ENCODE results near the gene OSGEP. TPM values are rescaled to one million over a fixed set of nuclear protein-coding genes. Genes with fewer than 3 reads are reported as not detected.

The OSGEP gene
- 52.9 TPM for total RNA-seq

DNA sequence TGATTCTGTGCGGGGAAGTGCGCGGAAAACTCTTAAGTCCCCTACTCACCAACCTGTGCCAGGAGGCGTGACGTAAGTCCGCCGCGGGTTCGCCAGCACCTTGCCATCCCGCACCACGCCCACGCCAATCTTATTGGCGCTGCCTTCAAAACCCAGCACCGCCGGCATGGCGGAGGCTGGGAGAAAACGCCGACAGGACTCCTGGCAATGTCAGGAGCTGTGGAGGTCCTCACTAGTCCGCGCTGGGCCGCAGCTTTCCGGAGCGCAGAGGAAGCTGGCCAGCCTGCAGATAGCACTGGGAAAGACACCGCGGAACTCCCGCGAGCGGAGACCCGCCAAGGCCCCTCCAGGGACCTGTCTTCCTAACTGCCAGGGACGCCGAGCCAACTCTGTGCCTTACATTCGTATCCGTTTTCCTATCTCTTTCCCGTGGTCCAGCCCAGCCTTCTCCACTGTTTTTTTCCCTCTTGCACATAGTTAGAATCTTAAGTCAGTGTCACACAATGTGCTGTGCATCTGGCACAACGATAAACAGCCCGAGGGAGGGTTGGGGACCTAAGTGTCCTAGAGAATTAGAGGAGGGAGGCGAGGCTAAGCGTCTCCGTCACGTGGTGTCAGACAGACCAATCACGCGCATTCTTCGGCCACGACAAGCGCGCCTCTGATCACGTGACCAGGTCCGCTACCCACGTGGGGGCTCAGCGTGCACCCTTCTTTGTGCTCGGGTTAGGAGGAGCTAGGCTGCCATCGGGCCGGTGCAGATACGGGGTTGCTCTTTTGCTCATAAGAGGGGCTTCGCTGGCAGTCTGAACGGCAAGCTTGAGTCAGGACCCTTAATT lies at the start of gene OSGEP, which contains the start of gene APEX1:
TSS of gene OSGEP (minus strand) at position 297 of the 839 bp plus-strand sequence. CDS start at position 168, 129 bp downstream.
TSS of gene APEX1 (plus strand) at position 711 of the 839 bp plus-strand sequence. CDS start 420 bp downstream, outside the sequence.

DNA sequence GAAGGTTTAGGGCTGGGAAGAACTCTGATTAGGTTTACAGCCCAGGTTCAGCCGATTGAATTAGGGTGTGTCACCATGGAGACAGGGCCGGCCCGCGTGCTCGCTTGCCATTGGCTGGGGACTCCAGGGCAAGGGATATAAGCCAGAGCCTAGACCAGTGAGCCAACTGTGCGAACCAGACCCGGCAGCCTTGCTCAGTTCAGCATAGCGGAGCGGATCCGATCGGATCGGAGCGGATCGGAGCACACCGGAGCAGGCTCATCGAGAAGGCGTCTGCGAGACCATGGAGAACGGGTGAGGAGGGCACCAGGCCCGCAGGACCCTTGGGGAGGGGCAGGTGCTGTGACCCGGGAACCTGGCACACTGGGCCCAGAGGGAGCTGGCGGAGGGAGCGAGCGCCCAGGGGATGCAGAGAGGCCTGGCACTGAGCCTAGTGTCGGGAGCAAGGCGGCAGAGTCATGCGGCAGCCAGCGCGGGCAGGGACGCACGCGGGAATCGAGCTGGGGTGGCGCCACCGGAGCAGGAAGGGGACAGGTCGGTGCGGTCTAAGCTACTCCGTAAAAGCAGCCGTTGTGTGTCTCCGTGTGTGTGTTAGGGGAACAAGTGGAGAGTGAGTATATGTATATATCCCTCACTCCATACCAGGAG lies 14.8 kb upstream of the OSGEP start, which contains the start of gene PNP:
TSS of gene PNP (plus strand) at position 165 of the 648 bp plus-strand sequence. CDS start at position 284, 119 bp downstream.

DNA sequence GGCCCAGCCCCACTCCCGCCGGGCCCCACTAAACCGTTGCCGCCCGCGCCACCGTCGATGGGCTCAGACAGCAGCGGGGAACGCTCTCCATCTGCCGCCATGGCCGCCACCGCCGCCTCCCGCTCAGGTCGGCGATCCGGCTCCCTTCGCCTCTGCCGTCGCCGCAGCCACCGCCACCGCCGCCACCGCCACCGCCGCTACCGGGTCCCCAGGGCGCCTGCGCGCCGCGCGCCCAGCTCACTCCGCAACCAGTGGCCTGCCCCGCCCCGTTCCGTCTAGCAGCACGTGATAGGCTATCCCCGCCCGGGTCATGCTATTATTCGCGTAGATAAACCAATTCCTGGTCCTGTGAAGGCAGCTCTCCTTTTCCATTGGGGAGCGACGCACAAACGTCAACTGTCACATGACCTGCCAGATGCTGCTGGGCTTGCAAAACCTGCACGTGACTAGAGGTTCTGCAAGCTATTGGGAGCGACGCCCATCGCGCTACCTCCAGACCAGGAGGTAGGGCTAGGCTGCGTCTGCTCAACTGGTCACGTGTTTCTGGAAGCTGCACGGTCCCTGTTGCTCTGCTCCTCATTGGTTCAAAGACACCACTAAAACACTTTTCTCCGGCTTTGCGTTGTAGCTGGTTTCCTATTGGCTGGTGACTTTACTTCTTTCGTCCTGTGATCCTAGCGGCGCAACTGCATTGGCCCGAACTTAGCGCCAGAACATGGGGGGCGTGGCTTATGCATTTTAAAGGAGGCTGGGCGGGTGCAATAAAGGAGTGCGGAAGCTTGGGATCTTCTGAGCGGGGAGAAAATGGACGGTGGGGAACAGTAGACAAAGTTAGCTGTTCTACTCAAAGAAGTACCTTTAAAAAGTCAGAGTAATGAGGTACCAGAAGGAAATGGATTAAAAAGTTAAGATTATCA lies 6.9 kb upstream of the OSGEP start, which contains the start of gene PIP4P1:
TSS of gene PIP4P1 (minus strand) at position 210 of the 917 bp plus-strand sequence. CDS start at position 101, 109 bp downstream.

DNA sequence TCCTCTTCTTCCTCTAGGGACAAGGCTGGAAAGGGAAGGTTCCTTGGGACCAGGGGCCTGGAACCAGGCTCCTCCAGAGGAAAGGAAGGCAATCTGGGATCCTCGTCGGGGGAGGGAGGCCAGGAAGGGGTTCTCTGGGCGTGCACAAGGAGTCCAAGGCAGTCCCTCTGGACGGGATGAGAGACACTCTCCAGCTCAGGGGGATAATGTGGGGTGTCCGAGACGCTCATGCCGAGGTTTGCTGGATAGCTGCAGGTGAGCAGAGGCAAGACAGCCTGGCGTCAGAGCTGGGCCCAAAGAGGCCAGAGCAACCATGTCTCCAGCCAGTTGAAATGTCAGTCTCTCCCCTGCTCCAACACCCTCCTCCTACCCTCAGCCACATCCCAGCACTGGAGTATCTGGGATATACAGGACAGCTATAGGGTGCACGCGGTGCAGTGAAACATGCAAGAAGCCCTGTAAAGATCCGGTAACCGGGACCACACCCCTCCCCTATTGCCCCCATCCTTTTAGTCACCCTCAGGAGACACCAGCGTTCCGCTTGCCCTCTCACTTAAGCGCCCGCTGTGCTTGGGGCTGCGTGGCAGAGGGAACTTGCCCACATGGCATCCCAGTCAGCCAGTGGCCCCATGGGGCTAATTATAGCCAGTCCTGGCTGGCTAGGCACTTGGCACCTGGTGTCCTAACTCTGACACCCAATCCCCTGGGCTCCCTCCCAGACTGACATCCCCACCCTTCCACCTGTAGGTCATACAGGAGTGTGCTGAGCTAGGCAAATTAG lies 18.8 kb downstream of the OSGEP start, which contains the start of gene KLHL33:
TSS of gene KLHL33 (minus strand) at position 585 of the 781 bp plus-strand sequence. CDS start at position 230, 355 bp downstream.

DNA sequence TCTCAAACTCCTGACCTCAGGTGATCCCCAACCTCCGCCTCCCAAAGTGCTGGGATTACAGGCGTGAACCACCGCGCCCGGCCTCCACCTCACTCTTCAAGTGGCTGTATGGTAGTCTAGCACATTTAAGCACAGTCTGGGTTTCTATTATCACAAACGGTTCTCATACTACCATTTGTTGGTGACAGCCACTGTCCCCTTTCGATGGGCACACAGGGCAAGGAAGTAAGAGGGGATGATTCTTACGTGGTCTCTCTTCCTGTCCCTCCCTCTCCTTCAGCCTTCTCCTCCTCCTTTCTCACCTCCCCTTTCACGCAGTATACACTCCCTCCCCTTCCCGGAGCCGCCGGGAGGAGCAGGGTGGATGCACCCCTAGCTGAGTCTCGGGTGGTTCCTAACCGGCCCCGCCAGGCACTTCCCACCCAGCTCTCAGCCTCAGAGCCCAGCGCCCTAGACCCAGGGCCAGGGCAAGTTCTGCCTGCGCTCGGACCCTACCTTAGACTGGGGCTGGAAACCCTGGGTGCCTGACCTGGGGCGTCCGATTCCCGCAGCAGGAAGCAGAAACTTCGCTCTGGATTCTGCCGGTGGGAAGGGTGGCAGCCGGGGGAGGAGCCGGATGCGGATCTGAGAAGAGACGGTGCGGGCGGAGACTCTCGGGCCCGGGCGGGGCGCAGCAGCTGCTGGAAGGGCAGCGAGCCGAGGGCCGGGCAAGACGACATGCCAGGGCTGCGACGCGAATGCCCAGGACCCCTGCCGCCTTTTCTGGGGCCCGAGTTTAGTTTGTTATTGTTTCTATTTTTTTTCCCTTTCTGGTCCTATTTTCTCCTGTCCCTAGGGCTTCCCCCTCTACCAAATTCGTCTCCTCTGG lies 41.5 kb downstream of the OSGEP start, which contains the start of gene TEP1:
TSS of gene TEP1 (minus strand) at position 626 of the 868 bp plus-strand sequence. CDS start 5,062 bp downstream, outside the sequence.

Other genes with a start within 250 kb of the OSGEP start
- not detected for gene OR11H6, start 231.1 kb downstream of the OSGEP start, total RNA-seq
- gene OR11H7, start 225.8 kb downstream of the OSGEP start, total RNA-seq, result not detected
- not detected for gene OR11H4, start 215.5 kb downstream of the OSGEP start, total RNA-seq
- gene TTC5, start 148.9 kb downstream of the OSGEP start, total RNA-seq, result 30.5 TPM
- gene CCNB1IP1, start 121.5 kb downstream of the OSGEP start, total RNA-seq, result 72.0 TPM
- gene PARP2, start 111.2 kb downstream of the OSGEP start, total RNA-seq, result 21.3 TPM
- 13.4 TPM for gene TEP1, start 41.3 kb downstream of the OSGEP start, total RNA-seq
- 0.99 TPM for gene KLHL33, start 18.6 kb downstream of the OSGEP start, total RNA-seq
- gene APEX1, start 414 bp upstream of the OSGEP start, total RNA-seq, result 116 TPM
- gene PIP4P1, start 6.6 kb upstream of the OSGEP start, total RNA-seq, result 27.3 TPM
- 14.8 TPM for gene PNP, start 14.6 kb upstream of the OSGEP start, total RNA-seq
- gene RNASE10, start 50.7 kb upstream of the OSGEP start, total RNA-seq, result not detected
- gene RNASE9, start 106.2 kb upstream of the OSGEP start, total RNA-seq, result not detected
- not detected for gene RNASE11, start 133.2 kb upstream of the OSGEP start, total RNA-seq
- not detected for gene RNASE12, start 136.6 kb upstream of the OSGEP start, total RNA-seq
- not detected for gene OR6S1, start 186.9 kb upstream of the OSGEP start, total RNA-seq
- gene RNASE4, start 229.7 kb upstream of the OSGEP start, total RNA-seq, result 27.0 TPM
- gene ANG, start 234.0 kb upstream of the OSGEP start, total RNA-seq, result 5.1 TPM

All from camera-type eye (tissue), 1 donor.